ENCODE measurements around the gene SLC6A2.

The SLC6A2 gene

DNA sequence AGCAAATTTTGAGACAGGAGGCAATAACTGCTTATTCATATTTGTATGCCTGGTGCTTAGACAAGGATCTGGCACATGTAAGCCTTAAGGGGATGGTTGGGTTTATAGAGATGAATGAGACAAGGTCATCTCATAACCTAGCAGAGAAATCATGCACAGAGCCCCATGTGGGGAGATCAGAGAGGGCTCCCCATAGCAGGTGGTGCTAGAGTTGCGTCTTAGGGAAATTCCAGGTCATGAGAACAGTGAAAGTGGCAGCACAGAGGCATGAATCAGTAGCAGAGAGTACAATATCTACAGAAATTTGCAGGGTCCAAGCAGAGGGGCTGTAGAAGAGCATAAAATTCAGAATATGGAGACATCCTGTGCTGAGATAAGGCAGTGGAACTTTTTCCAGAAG lies 57.3 kb downstream of the SLC6A2 start:
- TF ChIP-seq, protein P1, sequence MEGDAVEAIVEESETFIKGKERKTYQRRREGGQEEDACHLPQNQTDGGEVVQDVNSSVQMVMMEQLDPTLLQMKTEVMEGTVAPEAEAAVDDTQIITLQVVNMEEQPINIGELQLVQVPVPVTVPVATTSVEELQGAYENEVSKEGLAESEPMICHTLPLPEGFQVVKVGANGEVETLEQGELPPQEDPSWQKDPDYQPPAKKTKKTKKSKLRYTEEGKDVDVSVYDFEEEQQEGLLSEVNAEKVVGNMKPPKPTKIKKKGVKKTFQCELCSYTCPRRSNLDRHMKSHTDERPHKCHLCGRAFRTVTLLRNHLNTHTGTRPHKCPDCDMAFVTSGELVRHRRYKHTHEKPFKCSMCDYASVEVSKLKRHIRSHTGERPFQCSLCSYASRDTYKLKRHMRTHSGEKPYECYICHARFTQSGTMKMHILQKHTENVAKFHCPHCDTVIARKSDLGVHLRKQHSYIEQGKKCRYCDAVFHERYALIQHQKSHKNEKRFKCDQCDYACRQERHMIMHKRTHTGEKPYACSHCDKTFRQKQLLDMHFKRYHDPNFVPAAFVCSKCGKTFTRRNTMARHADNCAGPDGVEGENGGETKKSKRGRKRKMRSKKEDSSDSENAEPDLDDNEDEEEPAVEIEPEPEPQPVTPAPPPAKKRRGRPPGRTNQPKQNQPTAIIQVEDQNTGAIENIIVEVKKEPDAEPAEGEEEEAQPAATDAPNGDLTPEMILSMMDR (IDR thresholded peaks at IDR 0.05; ENCODE audit: extremely low read depth, missing control alignments), result no peak

DNA sequence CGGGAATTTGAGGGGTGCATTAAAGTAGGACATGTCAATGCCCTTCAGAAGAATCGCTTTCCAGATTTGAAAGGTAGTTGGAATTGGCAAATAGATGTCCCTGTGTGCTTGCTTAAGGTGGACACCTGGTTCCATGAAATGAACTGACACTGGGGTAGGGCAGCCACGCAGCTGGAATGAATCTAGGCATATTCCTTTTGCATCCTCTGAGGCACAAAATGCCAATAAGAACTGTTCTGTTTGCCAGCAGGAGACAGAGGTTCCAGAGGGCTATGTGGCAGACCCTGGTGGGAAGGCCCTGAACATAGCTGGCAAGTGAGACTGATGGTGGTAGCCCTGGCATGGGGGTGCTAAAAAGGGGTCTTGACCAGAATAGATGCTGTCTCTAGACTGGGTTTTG lies 61.5 kb downstream of the SLC6A2 start:
- no peak for DNase-seq (ENCODE audit: low spot score)
- TF ChIP-seq, protein P1 (IDR thresholded peaks at IDR 0.05; ENCODE audit: extremely low read depth, missing control alignments), result no peak

More for the DNA sequence above, 57.3 kb downstream of the SLC6A2 start:
- no peak for DNase-seq (ENCODE audit: low spot score)

DNA sequence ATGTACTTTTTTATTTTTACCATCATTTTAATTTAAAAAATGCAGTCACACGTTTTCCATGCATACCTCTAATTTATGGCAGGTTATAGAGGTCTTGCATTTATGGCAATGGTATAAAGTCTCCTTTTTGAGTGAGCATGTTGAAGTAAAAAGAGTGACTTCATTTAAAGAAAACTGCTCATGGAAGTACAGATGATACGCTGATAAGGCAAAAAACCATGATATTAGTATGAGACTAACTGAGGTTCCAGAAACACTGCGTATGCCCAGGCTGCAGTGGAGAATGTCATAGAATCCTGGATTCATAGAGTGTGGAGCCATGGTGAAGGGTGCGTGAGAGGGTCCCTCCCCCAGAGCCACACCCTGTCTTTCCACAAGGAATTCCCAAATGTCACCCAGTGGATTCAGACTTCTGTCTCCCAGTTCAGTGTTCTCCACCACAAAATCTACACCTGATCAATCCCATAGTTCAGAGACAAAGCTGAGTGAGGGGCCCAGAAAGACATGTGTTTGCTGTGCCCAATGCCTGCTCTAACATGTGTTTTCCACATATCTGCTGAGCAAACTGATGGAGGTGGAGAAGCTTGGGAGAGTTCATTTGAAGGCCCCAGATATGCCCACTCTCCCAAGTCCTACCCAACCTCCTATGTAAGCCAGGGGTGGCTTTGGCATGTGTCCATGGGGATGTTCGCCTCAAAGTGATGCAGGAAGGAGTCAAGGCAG lies 69.4 kb downstream of the SLC6A2 start:
- no peak for DNase-seq (ENCODE audit: low spot score)
- TF ChIP-seq, protein P1 (IDR thresholded peaks at IDR 0.05; ENCODE audit: extremely low read depth, missing control alignments), result no peak

DNA sequence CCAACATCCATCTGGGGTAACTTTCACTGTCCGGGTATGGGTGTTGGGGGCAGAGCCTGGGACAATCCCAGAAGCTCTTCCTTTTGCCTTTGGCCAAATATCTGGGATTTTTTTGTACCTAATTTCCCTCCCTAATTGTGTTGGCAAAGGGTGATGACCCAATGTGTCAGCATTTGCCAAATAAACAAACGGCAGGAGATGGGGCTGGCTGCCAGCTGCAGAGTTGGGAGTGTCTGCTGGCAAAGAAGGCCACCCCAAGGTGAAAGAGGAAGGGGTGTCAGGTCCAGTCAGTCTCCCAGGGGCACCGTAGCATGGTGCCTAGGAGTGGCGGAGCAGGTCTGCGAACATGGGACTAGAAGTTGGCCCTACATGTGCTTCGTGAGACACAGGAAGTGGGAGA lies 73.0 kb downstream of the SLC6A2 start:
- TF ChIP-seq, protein P1 (IDR thresholded peaks at IDR 0.05; ENCODE audit: extremely low read depth, missing control alignments), result no peak
- DNase-seq (ENCODE audit: low spot score), result no peak

DNA sequence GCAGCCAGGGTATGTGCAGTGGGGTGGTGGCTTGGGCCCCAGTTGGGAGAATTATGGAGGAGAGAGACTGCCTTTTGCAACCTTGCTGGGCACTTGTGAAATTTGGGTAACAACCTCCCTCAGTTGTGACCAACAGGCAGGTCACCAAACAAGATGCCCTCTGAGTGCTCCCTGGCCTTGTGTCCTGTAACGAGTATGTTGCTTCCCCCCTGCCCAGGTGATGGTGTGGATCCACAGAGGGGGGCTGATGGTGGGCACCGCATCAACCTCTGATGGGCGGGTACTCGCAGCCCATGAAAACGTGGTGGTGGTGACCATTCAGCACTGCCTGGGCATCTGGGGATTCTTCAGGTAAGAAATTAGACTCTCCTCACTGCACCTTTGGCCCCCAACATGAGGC lies 74.3 kb downstream of the SLC6A2 start:
- TF ChIP-seq, protein P1 (IDR thresholded peaks at IDR 0.05; ENCODE audit: extremely low read depth, missing control alignments), result no peak

DNA sequence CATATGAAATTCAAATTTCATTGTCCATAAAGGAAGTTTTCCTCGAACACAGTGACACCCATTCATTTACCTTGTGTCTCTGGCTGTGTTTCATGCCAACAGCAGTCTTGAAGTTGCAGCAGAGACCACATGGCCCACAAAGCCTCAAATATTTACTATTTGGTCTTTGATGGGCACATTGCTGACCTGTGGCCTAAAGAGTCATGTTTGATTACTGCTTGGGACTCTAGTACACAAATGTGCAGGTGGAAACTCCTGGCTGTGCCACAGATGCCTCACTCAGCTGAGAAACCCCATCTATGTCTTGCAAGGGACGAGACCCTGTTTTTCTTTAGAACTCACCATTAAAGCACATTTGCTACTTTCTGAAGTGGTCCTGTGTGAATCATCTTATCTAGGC lies 76.7 kb downstream of the SLC6A2 start:
- no peak for DNase-seq (ENCODE audit: low spot score)
- TF ChIP-seq, protein P1 (IDR thresholded peaks at IDR 0.05; ENCODE audit: extremely low read depth, missing control alignments), result no peak

More for the DNA sequence above, 74.3 kb downstream of the SLC6A2 start:
- DNase-seq (ENCODE audit: low spot score), result no peak

DNA sequence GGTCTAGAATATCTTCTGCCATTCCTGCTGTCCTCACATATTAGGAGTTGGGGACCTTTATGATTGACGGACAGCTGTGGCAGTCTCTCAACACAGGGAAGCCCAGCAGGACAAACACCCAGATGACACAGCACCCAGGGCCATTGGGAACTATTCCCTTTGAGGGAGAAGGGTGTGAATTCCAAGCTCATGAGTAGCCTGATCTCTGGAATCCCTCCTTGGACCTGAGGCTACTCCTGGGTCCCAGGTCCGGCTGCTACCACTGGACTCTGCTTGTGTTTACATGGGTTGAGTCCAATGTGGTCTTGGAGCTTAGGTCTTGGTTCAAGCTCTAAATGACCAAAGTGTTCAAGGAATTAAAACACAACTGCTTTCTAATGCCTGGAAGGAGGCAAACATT lies 78.9 kb downstream of the SLC6A2 start:
- TF ChIP-seq, protein P1 (IDR thresholded peaks at IDR 0.05; ENCODE audit: extremely low read depth, missing control alignments), result no peak
- no peak for DNase-seq (ENCODE audit: low spot score)
